VCaP (cell line): ENCODE data around the gene COPS7A.
A peak's percentile ranks its signal among the peaks of the same experiment; 100 is the strongest.
"Not testable (repeated sequence)": the region's sequence is repeated elsewhere in the genome, so short reads cannot be mapped to it uniquely, and the experiment has no call there.

ENCODE experiments used
- H3K27ac ChIP-seq: fragments of 450-650 bp; 2 replicates; pipeline ENCODE4 v1.5.1; 2017
- TF ChIP-seq, protein P1 (sequence below): fragments of 450-650 bp; conservative IDR thresholded peaks from 2 replicates; pipeline ENCODE4 v1.5.1; 2017; ENCODE audit warnings: mild to moderate bottlenecking, moderate library complexity

COPS7A gene

DNA sequence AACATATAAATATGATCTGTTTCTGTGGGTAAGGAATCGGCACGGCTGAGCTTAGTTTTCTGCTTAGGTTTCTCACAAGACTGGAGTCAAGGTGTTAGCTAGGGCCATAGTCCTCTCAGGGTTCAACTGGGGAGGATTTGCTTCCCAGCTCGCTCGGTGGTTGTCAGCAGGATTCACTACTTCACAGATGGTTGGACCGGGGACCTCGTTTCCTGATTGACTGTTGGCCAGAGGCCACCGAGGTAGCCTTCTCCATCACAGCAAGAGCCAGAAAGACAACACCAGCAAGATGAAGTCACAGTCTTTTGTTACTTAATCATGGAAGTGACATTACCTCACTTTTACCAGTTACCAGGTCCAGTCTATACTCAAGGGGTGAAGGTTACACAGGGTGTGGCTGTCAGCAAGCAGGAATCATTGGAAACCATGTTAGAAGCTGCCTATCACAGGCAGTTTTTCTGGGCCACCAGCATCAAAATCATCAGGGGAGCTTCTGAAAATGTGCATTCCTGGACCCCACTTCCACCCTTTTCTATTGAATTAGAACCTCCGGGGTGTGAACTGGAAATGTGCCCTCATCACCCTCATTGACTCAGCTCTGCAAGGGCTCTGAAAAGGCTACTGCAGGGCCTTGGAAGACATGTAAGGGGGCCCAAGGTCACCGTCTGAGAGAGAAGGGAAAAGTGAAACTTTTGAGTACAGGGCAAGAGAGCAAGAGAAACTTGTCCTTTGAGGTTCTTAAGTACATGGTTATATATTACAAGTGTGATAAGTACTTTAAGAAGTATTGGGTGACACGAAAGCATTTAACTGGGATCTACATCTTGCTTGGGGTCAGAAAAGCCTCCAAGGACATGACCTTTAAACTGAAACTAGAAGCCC lies 10.9 kb downstream of the COPS7A start:
- peak overlapping the region; percentile 74 for H3K27ac ChIP-seq
- TF ChIP-seq, protein P1, sequence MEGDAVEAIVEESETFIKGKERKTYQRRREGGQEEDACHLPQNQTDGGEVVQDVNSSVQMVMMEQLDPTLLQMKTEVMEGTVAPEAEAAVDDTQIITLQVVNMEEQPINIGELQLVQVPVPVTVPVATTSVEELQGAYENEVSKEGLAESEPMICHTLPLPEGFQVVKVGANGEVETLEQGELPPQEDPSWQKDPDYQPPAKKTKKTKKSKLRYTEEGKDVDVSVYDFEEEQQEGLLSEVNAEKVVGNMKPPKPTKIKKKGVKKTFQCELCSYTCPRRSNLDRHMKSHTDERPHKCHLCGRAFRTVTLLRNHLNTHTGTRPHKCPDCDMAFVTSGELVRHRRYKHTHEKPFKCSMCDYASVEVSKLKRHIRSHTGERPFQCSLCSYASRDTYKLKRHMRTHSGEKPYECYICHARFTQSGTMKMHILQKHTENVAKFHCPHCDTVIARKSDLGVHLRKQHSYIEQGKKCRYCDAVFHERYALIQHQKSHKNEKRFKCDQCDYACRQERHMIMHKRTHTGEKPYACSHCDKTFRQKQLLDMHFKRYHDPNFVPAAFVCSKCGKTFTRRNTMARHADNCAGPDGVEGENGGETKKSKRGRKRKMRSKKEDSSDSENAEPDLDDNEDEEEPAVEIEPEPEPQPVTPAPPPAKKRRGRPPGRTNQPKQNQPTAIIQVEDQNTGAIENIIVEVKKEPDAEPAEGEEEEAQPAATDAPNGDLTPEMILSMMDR: no peak

DNA sequence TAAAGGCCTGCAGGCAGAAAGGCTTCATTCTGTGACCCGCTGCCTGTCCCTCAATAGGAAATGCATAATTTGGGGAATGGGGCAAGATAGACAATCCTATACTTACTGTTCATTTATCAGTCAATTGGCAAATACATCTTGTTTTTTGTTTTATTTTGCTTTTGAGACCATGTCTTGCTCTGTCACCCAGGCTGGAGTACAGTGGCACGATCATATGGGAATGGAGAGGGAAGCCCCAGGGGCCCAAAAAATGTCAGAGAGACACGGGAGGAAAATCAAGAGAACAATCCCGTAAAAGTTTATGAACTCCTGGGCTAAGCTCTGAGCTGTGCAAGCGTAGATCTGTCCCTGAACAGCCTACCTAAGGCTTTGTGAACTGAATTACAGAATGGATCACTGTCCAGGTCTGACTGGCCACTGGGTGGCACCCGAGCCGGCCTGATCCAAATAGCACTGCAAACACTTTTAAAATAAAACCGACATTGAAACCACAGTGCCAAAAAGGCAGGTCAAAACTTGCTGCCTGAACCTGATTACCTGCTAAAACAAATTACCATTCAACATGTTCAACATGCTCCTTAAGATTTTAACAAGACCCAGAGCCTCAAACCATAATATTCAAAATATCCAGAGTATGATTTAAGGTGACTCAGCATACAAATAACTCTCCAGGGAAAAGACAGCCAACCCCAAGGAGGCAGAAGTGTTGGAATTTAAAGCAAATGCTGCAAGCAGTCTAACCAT lies 11.8 kb downstream of the COPS7A start:
- TF ChIP-seq, protein P1: peak; percentile 96
- H3K27ac ChIP-seq: peak overlapping the region; percentile 74

DNA sequence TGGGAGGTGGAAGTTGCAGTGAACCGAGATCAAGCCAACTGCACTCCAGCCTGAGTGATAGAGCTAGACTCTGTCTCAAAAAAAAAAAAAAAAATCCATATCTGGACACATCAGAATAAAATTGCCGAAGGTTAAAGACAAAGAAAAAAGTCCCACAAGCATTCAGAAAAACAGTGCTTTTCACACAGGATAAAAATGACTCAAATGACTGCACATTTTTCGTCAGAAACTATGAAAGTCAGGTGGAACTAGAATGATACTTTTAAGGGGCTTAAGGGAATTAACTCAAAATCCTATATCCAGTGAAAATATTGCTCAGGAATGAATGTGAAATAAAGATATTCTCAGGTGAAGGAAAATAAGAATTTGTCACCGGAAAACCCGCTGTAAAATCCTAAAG lies 12.9 kb downstream of the COPS7A start:
- H3K27ac ChIP-seq: peak overlapping the region; percentile 74
- TF ChIP-seq, protein P1: no peak

DNA sequence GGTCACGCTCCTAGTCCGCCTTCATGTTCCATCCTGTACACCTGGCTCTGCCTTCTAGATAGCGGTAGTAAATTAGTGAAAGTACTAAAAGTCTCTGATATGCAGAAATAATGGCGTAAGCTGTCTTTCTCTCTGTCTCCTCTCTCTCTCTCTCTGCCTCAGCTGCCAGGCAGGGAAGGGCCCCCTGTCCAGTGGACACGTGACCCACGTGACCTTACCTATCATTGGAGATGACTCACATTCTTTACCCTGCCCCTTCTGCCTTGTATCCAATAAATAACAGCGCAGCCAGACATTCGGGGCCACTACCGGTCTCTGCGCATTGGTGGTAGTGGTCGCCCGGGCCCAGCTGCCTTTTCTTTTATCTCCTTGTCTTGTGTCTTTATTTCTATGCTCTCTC lies 18.2 kb downstream of the COPS7A start:
- H3K27ac ChIP-seq: not testable (repeated sequence)

DNA sequence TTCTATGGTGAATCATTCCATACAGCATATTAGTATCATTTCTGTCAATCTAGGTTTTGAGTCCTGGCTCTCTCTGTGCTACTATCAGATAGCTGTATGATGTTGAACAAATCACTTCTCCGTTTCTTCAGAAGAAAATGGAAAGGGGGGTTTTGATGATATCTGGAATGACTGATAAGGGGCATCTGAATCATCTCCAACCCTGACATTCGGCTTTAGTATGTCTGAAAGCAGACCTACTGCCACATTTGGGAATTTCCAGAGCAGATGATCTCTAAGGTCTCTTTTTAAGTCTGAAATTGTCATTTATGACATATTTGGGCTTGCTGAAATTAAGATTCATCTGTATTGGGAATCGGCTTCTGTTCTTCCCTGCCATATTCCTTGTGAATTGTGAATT lies 19.0 kb downstream of the COPS7A start:
- no peak overlapping the region for H3K27ac ChIP-seq

DNA sequence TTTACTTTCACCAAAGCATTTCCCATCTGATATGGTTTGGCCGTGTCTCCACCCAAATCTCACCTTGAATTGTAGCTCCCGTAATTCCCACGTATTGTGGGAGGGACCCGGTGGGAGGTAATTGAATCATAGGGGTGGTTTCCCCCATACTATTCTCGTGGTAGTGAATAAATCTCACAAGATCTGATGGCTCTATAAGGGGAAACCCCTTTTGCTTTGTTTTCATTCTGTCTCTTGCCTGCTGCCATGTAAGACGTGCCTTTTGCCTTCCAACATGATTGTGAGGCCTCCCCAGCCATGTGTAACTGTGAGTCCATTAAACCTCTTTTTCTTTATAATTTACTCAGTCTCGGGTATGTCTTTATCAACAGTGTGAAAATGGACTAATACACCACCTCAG lies 19.5 kb downstream of the COPS7A start:
- H3K27ac ChIP-seq: not testable (repeated sequence)

More for the DNA sequence above, 19.0 kb downstream of the COPS7A start:
- TF ChIP-seq, protein P1: no peak

DNA sequence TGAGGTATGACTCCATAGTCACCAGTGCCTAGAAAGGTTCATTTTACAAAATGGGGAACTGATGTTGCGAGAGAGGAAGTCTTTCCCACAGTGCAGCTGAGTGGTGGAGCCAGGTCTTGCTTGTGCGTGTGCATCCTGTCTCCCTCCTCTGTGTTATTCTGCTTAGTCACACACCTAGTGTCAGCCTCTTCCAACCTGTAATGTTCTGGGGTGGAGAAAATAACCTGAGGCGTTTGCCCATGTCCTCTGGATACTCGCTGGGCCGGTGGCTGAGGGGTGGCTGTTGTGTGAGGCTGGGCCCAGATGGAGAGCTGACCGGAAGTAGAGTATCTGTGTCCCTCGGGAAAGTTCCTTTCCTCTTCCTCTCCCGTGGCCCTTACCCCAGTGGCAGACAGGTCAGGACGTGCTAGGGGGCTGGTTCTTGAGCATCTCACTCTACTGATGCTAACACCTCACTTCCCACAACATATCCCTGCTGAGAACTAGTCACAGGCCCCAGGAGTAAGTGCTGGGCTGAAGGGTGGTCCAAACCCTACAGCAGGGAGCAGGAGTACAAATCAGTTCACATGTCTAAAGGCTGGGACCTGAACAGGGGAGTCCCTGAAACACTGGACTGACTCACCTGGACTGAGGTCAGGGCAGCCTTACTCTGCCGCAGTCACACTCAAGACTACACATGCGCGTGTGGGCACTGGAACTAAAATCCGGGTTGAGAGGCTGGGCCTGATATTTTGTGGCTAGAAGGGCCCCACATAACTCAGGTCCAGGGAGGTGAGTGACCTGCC lies 22.1 kb downstream of the COPS7A start:
- no peak overlapping the region for H3K27ac ChIP-seq
- TF ChIP-seq, protein P1: no peak

DNA sequence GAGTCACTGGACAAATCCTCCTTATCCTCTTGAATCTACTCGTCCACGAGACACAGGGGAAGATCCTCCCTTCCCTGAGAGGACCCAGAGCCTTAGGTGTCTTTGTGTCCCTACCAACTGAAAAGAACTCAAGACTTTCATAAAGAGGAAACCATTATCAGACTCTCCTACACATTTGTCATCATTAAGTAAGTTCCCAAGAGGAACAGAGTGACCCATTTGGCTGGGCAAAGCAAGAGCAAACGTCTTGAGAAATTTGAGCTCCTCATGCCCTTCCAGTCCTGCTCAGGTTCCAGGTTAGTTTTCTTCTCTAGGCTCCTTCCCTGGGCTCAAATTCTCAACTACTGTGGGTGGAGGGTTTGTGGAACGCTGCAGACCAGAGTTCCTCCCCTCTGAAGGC lies 23.4 kb downstream of the COPS7A start:
- H3K27ac ChIP-seq: no peak overlapping the region
- TF ChIP-seq, protein P1: no peak
